GM12891 (cell line): ENCODE results near the gene LRRC30.

Source experiments
- DNase-seq: peaks from one replicate; pipeline ENCODE4 v3.0.0; 2011; ENCODE audit warnings: low spot score; ENCODE audit not compliant: insufficient read length
- FAIRE-seq: peaks from 2 replicates; lab custom pipeline; 2011; peaks lifted over from hg19 to GRCh38; lab: Jason Lieb, UNC
- PAX5 ChIP-seq: IDR thresholded peaks from 2 replicates; pipeline ENCODE4 v1.6.1; 2011; ENCODE audit warnings: low read length, moderate library complexity, mild to moderate bottlenecking; ENCODE audit not compliant: insufficient read depth, severe bottlenecking
- POLR2A ChIP-seq: IDR thresholded peaks from 2 replicates; pipeline ENCODE4 v1.6.1; 2011; ENCODE audit warnings: low read depth, low read length, control low read depth
- POLR2AphosphoS5 ChIP-seq: IDR thresholded peaks from 2 replicates; pipeline ENCODE4 v1.6.1; 2011; ENCODE audit warnings: low read depth, low read length, control low read depth
- POU2F2 ChIP-seq: IDR thresholded peaks from 2 replicates; pipeline ENCODE4 v1.6.1; 2011; ENCODE audit warnings: low read depth, mild to moderate bottlenecking, control low read depth, low read length, moderate library complexity
- SPI1 ChIP-seq: IDR thresholded peaks from 2 replicates; pipeline ENCODE4 v1.6.1; 2011; ENCODE audit warnings: low read depth, low read length, control low read depth
- TAF1 ChIP-seq: IDR thresholded peaks from 2 replicates; pipeline ENCODE4 v1.6.1; 2011; ENCODE audit warnings: low read depth, low read length, control low read depth

Gene LRRC30

GRCh38 chr18:7259475-7259874 lies 28.6 kb downstream of the LRRC30 start:
- TF ChIP-seq SPI1 (no peak), POLR2A (no peak), POU2F2 (no peak), POLR2AphosphoS5 (no peak), TAF1 (no peak), PAX5 (no peak)
- no peak for FAIRE-seq
- DNase-seq: no peak

- TF ChIP-seq POLR2A (no peak), SPI1 (no peak), TAF1 (no peak), POLR2AphosphoS5 (no peak), POU2F2 (no peak), PAX5 (no peak)
- DNase-seq (no peak), FAIRE-seq (no peak)
These were observed 30.3 kb downstream of the LRRC30 start for GRCh38 chr18:7261199-7261598.

DNA sequence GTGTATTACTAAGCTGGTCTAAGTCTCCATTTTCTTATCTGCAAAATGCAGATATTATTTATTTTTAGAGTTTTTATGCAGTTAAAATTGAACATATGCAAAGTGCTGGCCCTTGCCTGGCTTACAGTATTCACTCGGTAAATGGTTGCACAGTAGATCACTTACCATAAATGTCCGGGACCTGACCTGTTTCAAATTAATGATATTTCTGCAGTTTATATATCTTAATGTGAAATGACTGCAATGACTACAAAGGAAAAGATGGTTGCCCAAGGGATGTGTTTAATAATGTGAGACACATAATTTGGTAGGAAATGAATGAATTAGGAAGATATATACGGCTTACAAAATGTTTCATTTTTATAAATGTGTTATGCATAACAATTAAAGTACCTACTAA lies 37.1 kb downstream of the LRRC30 start:
- no peak for DNase-seq
- FAIRE-seq: no peak
- no peak for TF ChIP-seq TAF1
- no peak for TF ChIP-seq POLR2A

DNA sequence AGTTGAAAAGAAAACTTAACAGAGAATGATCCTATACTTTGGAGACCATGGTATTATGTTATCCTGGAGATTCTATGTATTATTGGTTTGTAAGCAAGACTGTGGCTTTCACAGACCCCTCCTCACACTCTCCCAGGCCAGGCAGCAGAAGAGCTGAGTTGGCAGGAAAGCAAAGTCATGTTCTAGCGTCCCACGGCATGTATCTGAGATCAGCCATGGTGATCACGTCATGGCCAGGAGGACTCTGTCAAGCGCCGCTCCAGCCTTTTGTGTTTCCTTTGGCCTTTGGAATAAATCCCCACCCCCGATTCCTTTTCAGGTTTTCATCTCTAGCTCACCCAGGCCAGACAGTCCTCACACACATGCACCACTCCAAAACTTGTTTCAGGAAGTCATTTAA lies 39.1 kb downstream of the LRRC30 start:
- FAIRE-seq (no peak), DNase-seq (no peak)
- no peak for TF ChIP-seq POU2F2
- TF ChIP-seq PAX5: no peak
- TF ChIP-seq TAF1: no peak
- no peak for TF ChIP-seq POLR2A
- TF ChIP-seq SPI1: no peak
- TF ChIP-seq POLR2AphosphoS5: no peak

- TF ChIP-seq POLR2A (no peak), POLR2AphosphoS5 (no peak), PAX5 (no peak), SPI1 (no peak), TAF1 (no peak), POU2F2 (no peak)
- DNase-seq (no peak), FAIRE-seq (no peak)
These were observed 41.6 kb downstream of the LRRC30 start for GRCh38 chr18:7272311-7273049.

- FAIRE-seq (no peak), DNase-seq (no peak)
- no peak for TF ChIP-seq SPI1
- no peak for TF ChIP-seq POLR2AphosphoS5
- TF ChIP-seq POLR2A: no peak
- no peak for TF ChIP-seq POU2F2
- TF ChIP-seq TAF1: no peak
- no peak for TF ChIP-seq PAX5
These were observed 42.5 kb downstream of the LRRC30 start for GRCh38 chr18:7273301-7273921.

DNA sequence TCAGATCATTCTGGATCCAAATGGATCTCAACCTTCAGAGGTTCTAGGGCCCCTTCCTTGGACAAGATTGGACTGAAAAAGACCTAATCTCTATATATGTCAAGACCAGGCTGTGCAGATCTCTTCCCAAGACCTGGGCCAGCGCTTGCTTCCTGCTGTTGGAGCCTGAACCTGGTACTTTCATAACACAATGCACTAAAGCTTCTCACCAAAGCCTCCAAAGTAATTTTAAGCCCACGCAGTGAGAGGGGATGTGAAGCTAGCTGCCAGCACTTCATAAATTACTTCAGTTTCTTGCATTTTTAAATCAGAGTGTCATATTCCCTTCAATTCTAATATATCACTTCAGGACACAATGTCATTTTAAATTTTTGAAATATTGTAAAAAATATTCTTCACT lies 50.7 kb downstream of the LRRC30 start:
- TF ChIP-seq TAF1: no peak
- no peak for TF ChIP-seq POLR2AphosphoS5
- no peak for TF ChIP-seq SPI1
- no peak for TF ChIP-seq POLR2A
- no peak for TF ChIP-seq POU2F2
- TF ChIP-seq PAX5: no peak
- FAIRE-seq (no peak), DNase-seq (no peak)
